Activated CD4-positive, alpha-beta T cell treated with anti-CD3 and anti-CD28 coated beads, Interleukin-2, Interleukin-6, amounts not matched to agents 100 ng/mL and 50 ng/mL, durations not matched to agents 16 hours and 8 hours (primary cell): ENCODE data around the gene SSU72.
A peak's percentile ranks its signal among the peaks of the same experiment; 100 is the strongest.
"Not testable (repeated sequence)": the region's sequence is repeated elsewhere in the genome, so short reads cannot be mapped to it uniquely, and the experiment has no call there.

Source experiments
- DNase-seq: peaks from one replicate; pipeline ENCODE4 v3.0.0-alpha.2; 2020

Gene SSU72

DNA sequence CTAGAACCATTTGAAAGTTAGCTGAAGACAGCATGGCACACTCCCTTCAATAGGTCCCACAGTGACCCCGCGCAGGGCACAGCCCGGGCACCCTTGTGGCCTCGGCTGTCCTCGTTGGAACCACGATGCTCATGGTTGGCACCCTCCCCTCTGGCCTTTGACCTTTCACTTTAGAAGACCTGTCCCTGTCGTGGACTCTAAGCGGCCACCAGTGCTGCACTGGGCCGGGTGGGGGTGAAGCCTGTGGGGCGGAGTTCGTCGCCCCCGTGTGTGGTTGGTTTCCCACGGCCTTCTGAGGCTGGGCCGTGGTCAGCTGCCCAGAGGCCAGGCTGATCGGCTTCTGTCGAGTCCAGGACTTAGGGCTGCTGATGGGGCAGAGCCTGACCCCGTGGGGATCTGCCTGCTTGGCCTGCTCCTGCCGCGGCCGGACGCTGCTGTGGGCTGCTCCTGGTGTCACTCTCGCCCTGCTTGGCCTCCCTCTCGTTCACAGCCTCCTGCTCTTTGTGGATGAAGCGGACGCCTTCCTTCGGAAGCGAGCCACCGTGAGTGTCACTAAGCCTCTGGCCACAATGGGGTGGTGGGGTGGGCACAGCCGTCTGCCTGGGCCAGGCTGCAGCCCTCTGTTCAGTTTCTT lies 49.8 kb downstream of the SSU72 start:
- not testable (repeated sequence) for DNase-seq

DNA sequence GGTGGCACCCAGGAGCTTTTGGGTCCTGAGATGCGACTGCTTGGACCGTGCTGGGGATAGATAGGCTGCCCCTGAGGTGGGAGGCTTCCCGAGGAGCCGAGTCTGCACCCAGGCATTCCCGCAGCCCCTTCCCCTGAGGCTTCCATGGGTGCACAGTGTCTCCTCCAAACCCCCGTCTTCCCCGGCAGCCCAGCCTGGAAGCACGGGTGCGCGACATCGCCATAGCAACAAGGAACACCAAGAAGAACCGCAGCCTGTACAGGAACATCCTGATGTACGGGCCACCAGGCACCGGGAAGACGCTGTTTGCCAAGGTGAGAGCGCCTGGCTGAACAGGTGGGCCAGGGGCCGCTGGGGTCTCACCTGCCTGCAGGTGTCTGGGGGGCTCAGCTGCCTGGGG lies 51.0 kb downstream of the SSU72 start:
- not testable (repeated sequence) for DNase-seq

DNA sequence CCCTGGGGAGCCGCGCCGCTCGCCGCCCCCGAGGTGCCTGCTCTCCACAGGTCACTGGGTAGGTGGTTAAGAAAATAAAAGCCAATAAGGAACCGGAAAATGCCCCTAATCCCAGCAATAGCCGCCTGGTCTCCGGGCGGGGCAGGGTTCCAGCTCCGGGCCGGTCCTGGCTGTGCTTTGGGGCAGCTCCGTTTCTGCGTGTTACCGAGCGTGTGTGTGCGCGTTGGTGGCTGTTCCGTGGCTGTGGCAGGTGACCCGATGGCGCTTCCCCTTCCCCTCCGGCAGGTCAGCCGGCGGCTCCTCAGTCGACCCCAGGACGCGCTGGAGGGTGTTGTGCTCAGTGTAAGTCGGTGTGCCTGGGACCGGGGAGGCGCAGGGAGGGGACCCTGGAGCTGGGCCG lies 51.4 kb downstream of the SSU72 start:
- DNase-seq = not testable (repeated sequence)

DNA sequence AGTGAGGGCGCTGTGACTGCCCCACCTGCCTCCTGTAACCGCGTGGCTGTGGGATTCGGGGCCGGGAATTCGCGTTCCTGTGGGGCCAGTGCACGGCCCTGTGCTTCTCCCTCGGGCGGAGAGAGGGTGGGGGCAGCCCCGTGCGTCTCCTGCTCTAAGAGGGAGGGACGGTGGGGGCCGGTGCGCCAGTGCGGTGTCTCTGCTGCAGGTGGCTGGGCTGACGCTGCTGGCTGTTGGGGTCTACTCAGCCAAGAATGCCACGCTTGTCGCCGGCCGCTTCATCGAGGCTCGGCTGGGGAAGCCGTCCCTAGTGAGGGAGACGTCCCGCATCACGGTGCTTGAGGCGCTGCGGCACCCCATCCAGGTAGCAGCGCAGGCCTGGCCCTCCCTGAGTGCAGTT lies 52.1 kb downstream of the SSU72 start:
- not testable (repeated sequence) for DNase-seq

DNA sequence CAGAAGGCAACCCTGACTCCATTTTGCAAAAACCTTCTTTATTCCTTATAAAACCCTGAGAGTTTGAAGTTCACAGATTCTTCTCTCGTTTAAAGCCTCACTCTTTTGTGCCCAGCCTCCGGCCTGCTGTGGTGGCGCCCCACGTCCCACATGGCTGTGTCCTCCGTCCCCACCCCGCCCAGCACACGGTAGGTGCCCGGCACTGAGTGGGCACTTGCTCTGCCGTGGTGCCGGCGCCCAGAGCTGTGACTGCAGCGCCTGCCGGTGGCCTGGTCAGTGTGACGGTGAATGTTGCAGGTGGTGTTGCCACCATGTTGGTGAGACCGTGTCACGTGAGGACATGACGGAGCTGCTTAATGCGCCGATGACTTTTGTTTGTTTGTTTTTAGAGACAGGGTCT lies 53.3 kb downstream of the SSU72 start:
- DNase-seq = no peak

DNA sequence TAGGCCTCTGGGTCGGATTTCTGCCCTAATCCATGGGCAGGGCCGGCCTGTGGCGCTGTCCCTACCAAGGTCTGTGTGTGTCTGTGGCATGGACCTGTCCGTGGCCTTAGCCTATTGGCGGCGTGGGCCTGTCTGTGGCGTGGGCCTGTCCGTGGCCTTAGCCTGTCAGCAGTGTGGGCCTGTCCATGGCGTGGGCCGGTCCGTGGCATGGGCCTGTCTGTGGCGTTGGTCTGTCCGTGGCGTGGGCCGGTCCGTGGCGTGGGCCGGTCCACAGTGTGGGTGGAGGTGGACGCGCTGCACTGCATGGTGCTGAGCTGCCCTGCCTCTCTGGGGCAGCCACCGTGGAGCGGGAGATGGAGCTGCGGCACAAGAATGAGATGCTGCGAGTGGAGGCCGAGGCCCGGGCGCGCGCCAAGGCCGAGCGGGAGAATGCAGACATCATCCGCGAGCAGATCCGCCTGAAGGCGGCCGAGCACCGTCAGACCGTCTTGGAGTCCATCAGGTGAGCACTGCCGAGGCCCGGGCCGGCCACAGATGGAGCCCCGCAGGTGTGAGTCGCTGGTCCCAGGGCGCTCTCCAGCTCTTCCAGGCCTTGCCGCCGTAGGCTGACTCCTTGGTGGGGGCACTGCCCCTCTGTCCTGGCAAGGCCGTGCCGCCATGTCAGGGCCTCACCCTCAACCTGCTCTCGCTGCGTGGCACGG lies 54.7 kb downstream of the SSU72 start:
- not testable (repeated sequence) for DNase-seq

DNA sequence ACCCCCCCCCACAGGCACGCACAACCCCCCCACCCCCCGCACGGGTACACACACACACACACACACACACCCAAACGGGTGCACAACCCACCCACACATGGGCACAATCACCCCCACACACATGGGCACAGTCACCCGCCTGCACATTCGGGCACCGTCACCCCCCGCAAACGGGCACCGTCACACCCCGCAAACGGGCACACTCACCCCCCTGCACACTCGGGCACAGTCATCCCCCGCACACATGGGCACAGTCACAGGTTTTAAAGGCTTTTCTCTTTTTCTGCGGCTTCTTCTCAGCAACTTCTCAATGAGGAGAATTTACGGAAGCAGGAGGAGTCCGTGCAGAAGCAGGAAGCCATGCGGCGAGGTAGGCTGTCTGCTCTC lies 56.0 kb downstream of the SSU72 start:
- not testable (repeated sequence) for DNase-seq

DNA sequence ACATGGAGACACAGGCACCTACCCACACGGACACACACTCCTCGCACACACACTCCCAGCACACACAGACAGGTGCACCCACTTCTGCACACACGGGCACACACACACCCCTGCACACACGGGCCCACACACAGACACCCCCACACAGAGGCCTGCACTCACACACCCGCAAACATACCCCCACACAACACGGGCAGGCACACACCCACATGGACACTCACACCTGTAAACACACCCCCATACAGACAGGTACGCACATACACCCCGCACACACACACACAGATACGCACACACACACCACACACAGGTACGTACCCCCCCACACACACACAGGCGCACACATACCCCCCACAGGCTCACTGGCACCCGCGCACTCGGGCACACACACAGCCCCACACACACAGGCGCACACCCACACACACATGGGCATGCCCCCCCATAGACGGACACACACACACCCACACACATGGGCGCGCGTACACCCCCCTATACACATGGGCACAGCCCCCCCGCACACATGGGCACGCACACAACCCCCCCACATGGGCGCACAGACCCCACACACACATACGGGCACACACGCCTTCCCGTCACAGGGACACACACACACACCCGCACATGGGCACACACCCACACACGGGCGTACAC lies 56.6 kb downstream of the SSU72 start:
- DNase-seq = no peak

DNA sequence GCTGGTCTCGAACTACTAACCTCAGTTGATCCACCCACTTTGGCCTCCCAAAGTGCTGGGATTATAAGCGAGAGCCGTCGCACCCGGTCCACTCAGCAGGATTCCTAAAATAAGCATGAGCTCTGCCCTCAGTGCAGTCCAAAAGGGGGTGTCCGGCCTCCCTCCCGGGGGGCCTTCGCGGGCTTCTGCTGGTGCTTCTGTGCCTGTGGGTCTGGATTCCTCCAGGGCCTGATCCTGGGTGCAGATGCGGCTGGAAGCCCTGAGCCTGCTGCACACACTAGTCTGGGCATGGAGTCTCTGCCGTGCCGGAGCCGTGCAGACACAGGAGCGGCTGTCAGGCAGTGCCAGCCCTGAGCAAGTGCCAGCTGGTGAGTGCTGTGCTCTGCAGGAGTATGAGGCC lies 57.7 kb downstream of the SSU72 start:
- not testable (repeated sequence) for DNase-seq

DNA sequence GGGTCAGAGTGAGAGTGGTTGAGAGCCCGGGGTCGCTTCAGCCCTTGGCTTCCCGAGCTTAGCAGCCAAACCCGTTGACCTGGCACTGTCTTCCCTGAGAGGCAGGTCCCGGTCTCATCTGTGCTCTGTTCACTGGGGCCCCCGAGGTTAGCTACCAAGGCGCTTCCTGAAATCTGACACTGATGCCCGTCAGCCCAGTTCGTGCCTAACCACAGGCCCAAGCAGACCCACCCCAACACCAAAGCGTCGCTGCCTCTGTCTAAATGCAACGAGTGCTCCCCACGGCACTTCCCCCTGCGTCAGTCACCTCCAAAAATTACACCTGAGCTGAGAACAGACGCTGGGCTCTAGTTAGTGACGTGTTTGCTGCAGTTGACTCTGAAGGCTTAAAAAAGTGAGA lies 60.3 kb downstream of the SSU72 start:
- not testable (repeated sequence) for DNase-seq

DNA sequence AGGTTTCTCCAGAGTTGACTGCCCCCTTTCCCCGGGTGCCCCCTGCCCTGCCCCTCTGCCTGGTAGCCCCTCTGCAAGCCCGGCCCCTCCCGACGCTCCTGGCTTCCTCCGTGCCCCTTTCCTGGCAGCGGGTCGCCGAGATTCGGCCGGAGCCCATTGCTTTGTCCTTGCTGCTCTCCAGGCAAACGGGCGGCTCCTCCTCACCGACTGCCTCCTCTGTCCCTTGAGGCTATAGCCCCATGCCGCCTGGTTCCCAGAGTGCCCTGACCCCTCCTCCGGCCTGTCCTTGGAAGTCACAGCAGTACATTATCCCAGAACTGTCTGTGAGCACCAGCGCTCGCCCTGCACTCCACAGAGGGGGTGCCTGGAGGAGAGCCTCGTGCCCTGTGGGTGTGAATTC lies 61.0 kb downstream of the SSU72 start:
- DNase-seq = not testable (repeated sequence)

DNA sequence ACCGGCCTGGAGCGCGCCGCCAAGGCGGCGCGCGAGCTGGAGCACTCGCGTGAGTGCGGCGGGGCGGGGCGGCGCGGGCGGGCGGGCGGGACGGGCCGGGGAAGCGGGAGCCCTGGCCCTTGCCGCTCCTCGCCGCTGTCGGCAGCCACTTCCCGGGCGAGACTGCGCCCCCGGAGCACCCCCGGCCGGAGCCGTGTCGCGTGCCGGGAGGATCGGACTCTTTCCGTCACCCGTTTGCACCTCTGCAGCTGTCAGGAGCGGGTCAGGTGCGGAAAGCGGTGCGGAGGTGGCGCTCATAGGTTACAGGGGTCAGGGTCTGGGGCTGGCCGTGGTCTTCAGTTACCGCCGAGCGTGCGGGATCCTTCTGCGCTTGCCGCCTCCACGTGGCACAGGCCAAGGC lies 62.2 kb downstream of the SSU72 start:
- DNase-seq = peak; percentile 17

DNA sequence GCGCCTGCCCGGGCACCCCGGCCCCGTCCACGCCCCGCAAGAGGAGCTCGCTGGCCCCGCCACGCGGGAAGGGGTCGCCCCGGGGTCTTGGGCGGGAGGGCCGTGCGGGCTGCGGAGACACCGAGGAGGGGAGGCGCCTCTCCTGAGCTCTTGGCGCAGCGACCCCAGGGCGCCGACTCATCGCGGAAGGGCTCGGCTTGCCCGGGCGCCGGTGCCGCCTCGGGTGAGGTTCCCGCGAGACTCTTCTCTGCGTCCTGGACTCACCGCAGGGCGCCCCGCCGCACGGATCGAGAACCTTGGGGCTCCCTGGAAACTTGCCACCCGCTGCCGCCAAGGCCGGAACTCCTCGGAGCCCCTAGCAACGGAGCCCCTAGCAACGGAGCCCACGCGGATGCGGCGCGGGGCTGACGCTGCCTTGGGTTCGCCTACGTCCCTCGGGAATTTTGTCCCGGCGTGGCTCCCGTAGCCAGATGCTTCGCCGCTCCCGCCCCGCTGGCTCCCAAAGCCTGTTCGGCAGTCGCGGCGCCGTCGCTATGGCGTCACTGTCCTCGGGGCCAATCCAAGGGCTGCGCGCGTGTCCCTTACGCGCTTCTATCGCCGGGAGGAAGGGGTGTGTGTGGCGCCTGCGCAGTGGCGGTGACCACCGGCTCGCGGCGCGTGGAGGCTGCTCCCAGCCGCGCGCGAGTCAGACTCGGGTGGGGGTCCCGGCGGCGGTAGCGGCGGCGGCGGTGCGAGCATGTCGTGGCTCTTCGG lies 63.0 kb downstream of the SSU72 start, which contains the start of gene ATAD3A:
Gene ATAD3A, plus strand, starts transcription at position 630 of the 753 bp plus-strand sequence. Its CDS starts 107 bp downstream, at position 737.
- DNase-seq = peak; percentile 98

DNA sequence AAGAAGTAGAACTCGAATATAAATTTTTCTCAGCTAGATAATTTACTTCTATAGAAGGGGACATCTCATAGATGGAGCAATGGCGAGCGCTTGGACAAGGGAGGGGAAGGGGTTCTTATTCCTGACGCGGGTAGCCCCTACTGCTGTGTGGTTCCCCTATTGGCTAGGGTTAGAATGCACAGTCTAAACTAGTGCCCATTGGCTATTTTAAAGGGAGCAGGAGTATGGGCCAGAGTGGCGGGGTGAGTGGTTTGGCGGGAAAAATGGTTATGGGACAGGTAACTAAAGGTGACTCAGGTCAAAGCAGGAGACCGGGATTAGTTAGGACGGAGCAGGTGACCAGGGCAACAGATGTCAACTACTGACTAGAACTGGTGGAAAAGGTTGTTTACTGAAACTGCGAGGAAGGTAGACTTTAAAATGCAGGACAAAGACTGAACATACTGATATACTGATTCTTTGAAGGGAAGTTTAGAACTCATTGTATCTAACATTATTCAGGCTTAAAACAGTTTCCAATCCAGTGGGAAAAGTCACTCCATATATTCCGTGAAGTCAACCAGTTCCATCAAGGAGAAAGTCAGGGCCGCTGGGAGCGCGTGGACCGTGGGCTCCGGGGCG lies 63.6 kb downstream of the SSU72 start:
- DNase-seq = peak; percentile 60

DNA sequence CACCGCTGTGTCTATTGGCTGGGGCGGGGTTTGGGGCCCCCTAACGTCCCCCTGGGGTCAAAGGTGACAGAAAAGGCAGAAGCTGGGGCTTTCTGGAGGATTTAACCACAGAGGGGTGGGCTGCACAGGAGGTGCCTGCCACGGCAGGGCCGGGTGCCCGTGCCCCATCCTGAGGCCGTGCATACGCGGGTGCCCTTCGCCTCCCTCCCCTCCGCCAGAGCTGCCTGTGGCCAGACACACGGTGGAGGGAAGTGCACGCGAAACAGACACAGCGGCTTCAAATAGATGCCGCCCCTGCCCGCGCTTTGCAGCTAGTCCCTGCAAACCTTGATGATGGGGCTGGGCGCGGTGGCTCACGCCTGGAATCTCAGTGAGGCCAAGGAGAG lies 65.2 kb downstream of the SSU72 start:
- DNase-seq = not testable (repeated sequence)

DNA sequence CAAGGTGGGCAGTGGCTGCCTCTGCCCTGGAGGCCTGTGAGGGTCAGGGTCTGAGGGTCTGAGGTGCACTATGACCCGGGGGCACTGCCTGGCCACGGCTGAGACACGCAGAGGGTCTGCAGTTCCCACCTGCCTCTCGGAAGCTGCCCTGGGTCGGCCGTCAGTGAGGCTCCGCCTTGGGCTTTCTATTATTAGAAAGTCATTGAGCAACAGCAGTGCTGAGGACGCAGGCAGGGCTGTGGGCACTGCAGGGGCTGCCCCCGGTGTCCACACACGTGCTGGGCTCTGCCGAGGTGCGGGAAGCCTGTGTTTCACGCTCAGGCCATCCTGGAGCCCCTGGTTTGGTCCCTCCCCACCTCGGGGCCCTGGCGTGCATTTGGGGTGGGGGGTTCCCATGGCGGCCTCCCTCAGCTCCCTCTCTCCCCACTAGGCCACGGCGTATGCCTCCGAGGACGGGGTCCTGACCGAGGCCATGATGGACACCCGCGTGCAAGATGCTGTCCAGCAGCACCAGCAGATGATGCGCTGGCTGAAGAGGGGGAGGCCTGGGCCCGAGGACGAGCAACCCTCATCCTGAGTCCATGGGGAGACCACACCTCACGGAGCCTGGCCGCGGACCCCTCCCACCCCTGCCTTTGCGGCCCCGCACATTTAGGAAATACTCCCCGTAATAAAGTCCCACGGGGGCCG lies 65.7 kb downstream of the SSU72 start:
- DNase-seq = not testable (repeated sequence)

DNA sequence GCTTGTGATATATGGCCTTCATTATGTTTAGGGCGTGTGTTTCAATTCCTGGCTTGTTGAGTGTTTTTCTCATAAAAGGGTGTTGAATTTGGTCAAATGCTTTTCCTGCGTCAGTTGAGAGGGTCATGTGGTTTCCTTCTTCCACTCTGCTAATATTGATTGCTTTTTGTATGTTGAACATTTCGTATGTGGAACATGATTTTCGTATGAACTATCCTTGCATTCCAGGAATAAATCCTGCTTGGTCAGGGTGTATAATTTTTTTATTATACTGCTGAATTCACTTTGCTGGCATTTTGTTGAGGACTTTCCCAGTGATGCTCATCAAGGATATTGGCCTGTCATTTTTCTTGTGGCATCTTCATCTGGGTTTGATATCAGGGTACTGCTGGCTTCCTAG lies 67.4 kb downstream of the SSU72 start:
- no peak for DNase-seq

DNA sequence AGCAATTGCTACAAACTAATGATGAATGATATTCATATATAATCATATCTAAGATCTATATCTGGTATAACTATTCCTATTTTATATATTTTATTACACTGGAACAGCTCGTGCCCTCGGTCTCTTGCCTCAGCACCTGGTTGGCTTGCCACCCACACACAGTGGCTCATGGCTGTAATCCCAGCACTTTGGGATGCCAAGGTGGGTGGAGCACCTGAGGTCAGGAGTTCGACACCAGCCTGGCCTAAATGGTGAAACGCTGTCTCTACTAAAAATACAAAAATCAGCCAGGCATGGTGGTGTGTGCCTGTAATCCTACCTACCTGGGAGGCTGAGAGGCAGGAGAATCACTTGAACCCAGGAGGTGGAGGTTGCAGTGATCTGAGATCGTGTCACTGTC lies 68.9 kb downstream of the SSU72 start:
- not testable (repeated sequence) for DNase-seq

DNA sequence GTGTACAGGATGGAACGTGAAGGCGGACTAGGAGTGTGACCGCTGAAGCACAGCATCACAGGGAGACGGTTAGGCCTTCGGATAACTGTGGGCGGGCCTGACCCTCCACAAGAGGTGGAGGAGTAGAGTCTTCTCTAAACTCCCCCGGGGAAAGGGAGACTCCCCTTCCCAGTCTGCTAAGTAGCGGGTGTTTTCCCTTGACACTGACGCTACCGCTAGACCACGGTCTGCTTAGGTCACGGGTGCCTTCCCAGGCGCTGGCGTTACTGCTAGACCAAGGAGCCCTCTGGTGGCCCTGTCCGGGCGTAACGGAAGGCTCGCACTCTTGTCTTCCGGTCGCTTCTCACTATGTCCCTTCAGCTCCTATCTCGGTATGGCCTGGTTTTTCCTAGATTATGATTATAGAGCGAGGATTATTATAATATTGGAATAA lies 69.3 kb downstream of the SSU72 start:
- peak; percentile 44 for DNase-seq

DNA sequence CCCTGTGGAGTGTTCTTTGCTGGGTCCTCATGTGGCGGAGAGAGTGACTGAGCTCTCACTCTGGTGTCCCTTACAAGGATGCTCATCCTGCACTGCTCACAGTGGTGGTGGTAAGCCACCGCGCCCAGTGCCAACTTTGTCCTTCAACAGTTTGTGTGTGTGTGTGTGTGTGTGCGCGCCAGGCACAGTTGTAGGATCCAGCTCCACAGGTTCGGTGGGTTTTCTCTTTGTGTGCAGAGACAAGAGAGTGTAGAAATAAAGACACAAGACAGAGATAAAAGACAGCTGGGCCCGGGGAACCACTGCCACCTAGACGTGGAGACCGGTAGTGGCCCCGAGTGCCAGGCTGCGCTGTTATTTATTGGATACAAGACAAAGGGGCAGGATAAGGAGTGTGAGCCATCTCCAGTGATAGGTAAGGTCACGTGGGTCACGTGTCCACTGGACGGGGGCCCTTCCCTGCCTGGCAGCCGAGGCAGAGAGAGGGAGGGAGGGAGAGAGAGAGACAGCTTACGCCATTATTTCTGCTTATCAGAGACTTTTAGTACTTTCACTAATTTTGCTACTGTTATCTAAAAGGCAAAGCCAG lies 69.8 kb downstream of the SSU72 start:
- DNase-seq = peak; percentile 78

DNA sequence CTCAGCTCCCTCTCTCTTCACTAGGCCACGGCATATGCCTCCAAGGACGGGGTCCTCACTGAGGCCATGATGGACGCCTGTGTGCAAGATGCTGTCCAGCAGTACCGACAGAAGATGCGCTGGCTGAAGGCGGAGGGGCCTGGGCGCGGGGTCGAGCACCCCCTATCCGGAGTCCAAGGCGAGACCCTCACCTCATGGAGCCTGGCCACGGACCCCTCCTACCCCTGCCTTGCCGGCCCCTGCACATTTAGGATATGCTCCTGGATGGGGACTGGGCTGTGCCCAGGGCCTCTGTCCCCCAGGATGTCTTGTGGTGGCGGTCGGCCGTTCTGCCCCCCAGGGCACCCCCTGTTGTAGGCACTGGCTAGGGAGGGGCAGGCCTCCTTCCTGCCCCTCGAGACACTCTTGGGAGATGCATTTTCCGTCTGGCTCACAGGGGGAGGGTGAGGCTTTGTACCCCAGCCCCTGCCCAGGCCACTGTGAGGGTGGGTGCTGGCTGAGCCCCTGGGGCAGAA lies 79.1 kb downstream of the SSU72 start:
- not testable (repeated sequence) for DNase-seq
